HepG2 (cell line): ENCODE results near the gene MECR. TPM values are rescaled to one million over a fixed set of nuclear protein-coding genes. Genes with fewer than 3 reads are reported as not detected.
A peak's percentile ranks its signal among the peaks of the same experiment; 100 is the strongest.

Experiments
- ATAC-seq: fragments of 200-7000 bp; cut with Tn5 transposase; 3 replicates; pipeline ENCODE4 v1.9.1; 2020; ENCODE audit warnings: mild to moderate bottlenecking, moderate library complexity
- BruUV-seq: library from RNA; stranded (reverse); fragments of 400-500 nt; replicated peaks from 2 replicates; lab custom pipeline; 2021; lab: Mats Ljungman, UMichigan
- CTCF ChIA-PET: fragments of 300-600 bp; formaldehyde crosslinking; extraction: SDS; loops from one replicate; lab custom pipeline; 2021; ENCODE audit warnings: low total read pairs, inconsistent platforms, low intra/inter-chr PET ratio; lab: Yijun Ruan, JAX
- POLR2A ChIA-PET: fragments of 350-600 bp; sonication (Branson Sonifier 250); formaldehyde crosslinking; loops from one replicate; lab custom pipeline; 2020; ENCODE audit warnings: antibody characterized with exemption, inconsistent platforms; lab: Yijun Ruan, JAX
- DNase-seq: peaks from one replicate; pipeline ENCODE4 v3.0.0-alpha.2; 2015; ENCODE audit warnings: low spot score
- FAIRE-seq: peaks from 3 replicates; lab custom pipeline; 2011; peaks lifted over from hg19 to GRCh38; lab: Jason Lieb, UNC
- H2AFZ ChIP-seq: one replicate; pipeline ENCODE4 v1.6.1; 2011; ENCODE audit warnings: low read length, inconsistent platforms
- H3K27ac ChIP-seq: fragments of 300-600 bp; 3 replicates; pipeline ENCODE4 v1.8.0; 2011; ENCODE audit warnings: mixed run types, mild to moderate bottlenecking, mixed read lengths, low read length, inconsistent platforms; ENCODE audit not compliant: insufficient read depth; ENCODE audit errors: extremely low read length
- H3K27me3 ChIP-seq, 2 experiments: fragments of 200-600 bp in 1 of 2; 2 replicates in 1 of 2; 3 replicates in 1 of 2; pipeline versions ENCODE4 v1.6.0 to v1.8.0; 2011; ENCODE audit warnings: low read length in 2 of 2, mild to moderate bottlenecking in 2 of 2, moderate library complexity in 2 of 2, inconsistent platforms in 1 of 2; ENCODE audit not compliant: insufficient read depth in 2 of 2, control insufficient read depth in 1 of 2
- H3K36me3 ChIP-seq, 2 experiments: fragments of 200-600 bp in 1 of 2; replicated peaks in 1 of 2; 2 replicates in 1 of 2; 3 replicates in 1 of 2; pipeline versions ENCODE4 v1.5.1 to v1.8.0; 2011; ENCODE audit warnings: low read length in 2 of 2, inconsistent platforms in 1 of 2; ENCODE audit not compliant: insufficient read depth in 2 of 2, control insufficient read depth in 1 of 2
- H3K4me1 ChIP-seq: 2 replicates; pipeline ENCODE4 v1.5.1; 2012; ENCODE audit warnings: low read length, inconsistent platforms; ENCODE audit not compliant: insufficient read depth
- H3K4me2 ChIP-seq: 2 replicates; pipeline ENCODE4 v1.6.0; 2011; ENCODE audit warnings: low read depth, low read length, inconsistent platforms
- H3K4me3 ChIP-seq, 3 experiments: fragments of 200-600 bp in 1 of 3; sonication (generic), shearing (Covaris generic) in 1 of 3; replicated peaks in 1 of 3; 2 replicates each; pipeline ENCODE4 v1.5.1; 2011 to 2016; ENCODE audit warnings: low read length in 3 of 3, inconsistent platforms in 2 of 3, low read depth in 2 of 3, mild to moderate bottlenecking in 2 of 3, control low read depth in 1 of 3, mixed read lengths in 1 of 3; ENCODE audit not compliant: insufficient read depth in 1 of 3
- H3K79me2 ChIP-seq: one replicate; pipeline ENCODE4 v1.6.1; 2011; ENCODE audit warnings: low read length, inconsistent platforms; ENCODE audit not compliant: insufficient read depth
- H3K9ac ChIP-seq: 2 replicates; pipeline ENCODE4 v1.6.0; 2011; ENCODE audit warnings: mild to moderate bottlenecking, low read depth, low read length, inconsistent platforms; ENCODE audit not compliant: insufficient read depth
- H3K9me3 ChIP-seq: 2 replicates; pipeline ENCODE4 v1.5.1; 2012; ENCODE audit warnings: mild to moderate bottlenecking, low read length
- H4K20me1 ChIP-seq: 2 replicates; pipeline ENCODE4 v1.6.0; 2011; ENCODE audit warnings: inconsistent platforms, mild to moderate bottlenecking, low read length, moderate library complexity; ENCODE audit not compliant: insufficient read depth
- KLF9 ChIP-seq: IDR thresholded peaks from 2 replicates; pipeline ENCODE4 v1.6.1; 2016; ENCODE audit warnings: low read depth
- NR2F2 ChIP-seq: IDR thresholded peaks from 2 replicates; pipeline ENCODE4 v1.6.1; 2012; ENCODE audit warnings: low read depth, inconsistent platforms, borderline replicate concordance
- SYNCRIP ChIP-seq: fragments of 200-400 bp; formaldehyde crosslinking; IDR thresholded peaks from 2 replicates; pipeline ENCODE4 v1.6.1; 2018; ENCODE audit warnings: mild to moderate bottlenecking, low read depth, low read length; ENCODE audit not compliant: insufficient read depth
- ZEB1 ChIP-seq: IDR thresholded peaks from 2 replicates; pipeline ENCODE4 v1.6.1; 2012; ENCODE audit warnings: mild to moderate bottlenecking, low read depth, inconsistent platforms; ENCODE audit not compliant: insufficient replicate concordance
- ZNF138 ChIP-seq: sonication (generic); formaldehyde crosslinking; IDR thresholded peaks from 2 replicates; pipeline ENCODE4 v1.5.0; 2020; ENCODE audit warnings: mild to moderate bottlenecking, low read depth, missing genetic modification reagents
- ZNF510 ChIP-seq: sonication (generic); formaldehyde crosslinking; IDR thresholded peaks from 2 replicates; pipeline ENCODE4 v1.4.0; 2020; ENCODE audit warnings: low read depth, mild to moderate bottlenecking, missing genetic modification reagents
- ZNF678 ChIP-seq: sonication (generic); formaldehyde crosslinking; IDR thresholded peaks from 2 replicates; pipeline ENCODE4 v1.4.0; 2020; ENCODE audit warnings: mild to moderate bottlenecking, missing genetic modification reagents
- ZNF878 ChIP-seq: sonication (generic); formaldehyde crosslinking; IDR thresholded peaks from 2 replicates; pipeline ENCODE4 v1.8.1; 2023; ENCODE audit warnings: mild to moderate bottlenecking, missing genetic modification reagents, moderate library complexity
- WGBS: methylation state at CpG from one replicate; pipeline ENCODE4 v1.1.6; 2017; ENCODE audit warnings: low lambda C conversion rate; 5-methylcytosine and 5-hydroxymethylcytosine counted together
- in situ Hi-C: cut with HindIII; loops from 2 replicates; pipeline ENCODE4 v1.10.0; 2017; ENCODE audit warnings: low pct_unique_long_range_greater_than_20kb; ENCODE audit not compliant: extremely low pct_ligation_motif_present
- intact Hi-C: fragments of 100-400 bp; cut with micrococcal nuclease; formaldehyde crosslinking; loops from one replicate; pipeline ENCODE4 v1.10.0; 2022; ENCODE audit not compliant: unreplicated experiment
- polyA plus RNA-seq, 8 experiments: library from polyadenylated mRNA; depleted of rRNA in 3 of 8; stranded (reverse) in 7 of 8; unstranded in 1 of 8; fragments of >200 nt; fragmentation: Illumina TruSeq in 4 of 8; extraction: Trizol in 4 of 8; gene quantifications; 2 replicates each; pipeline versions ENCODE4 v1.2.1 to v1.2.3, GENCODE V29; 2011 to 2016; ENCODE audit warnings: low read depth in 4 of 8, missing spikeins in 1 of 8, mixed read lengths in 1 of 8; ENCODE audit not compliant: insufficient read depth in 1 of 8
- total RNA-seq, 5 experiments: library from RNA; depleted of rRNA; stranded (reverse); fragments of >200 nt; fragmentation: Illumina TruSeq; extraction: Trizol; gene quantifications; 2 replicates each; pipeline ENCODE4 v1.2.3, GENCODE V29; 2016; ENCODE audit warnings: low read depth in 1 of 5
- TF ChIP-seq, protein P1 (sequence below): sonication (generic); formaldehyde crosslinking; IDR thresholded peaks from 2 replicates; pipeline ENCODE4 v1.8.0; 2022; ENCODE audit warnings: missing genetic modification reagents, mild to moderate bottlenecking, borderline replicate concordance
- TF ChIP-seq, protein P2 (sequence below): sonication (generic); formaldehyde crosslinking; IDR thresholded peaks from 2 replicates; pipeline ENCODE4 v1.4.0; 2020; ENCODE audit warnings: low read depth, missing genetic modification reagents
- TF ChIP-seq, protein P3 (sequence below): sonication (generic); formaldehyde crosslinking; IDR thresholded peaks from 2 replicates; pipeline ENCODE4 v1.8.0; 2022; ENCODE audit warnings: missing genetic modification reagents, low read depth, mild to moderate bottlenecking, borderline replicate concordance
- TF ChIP-seq, protein P4 (sequence below): sonication (generic); formaldehyde crosslinking; IDR thresholded peaks from 2 replicates; pipeline ENCODE4 v1.4.0; 2020; ENCODE audit warnings: missing genetic modification reagents

MECR gene
- total and polyA plus RNA-seq, 2 of the 13 experiments (the other 11 are each of a cell fraction or from before 2014, with no cell fraction given) = 18.8 to 24.9 TPM

DNA sequence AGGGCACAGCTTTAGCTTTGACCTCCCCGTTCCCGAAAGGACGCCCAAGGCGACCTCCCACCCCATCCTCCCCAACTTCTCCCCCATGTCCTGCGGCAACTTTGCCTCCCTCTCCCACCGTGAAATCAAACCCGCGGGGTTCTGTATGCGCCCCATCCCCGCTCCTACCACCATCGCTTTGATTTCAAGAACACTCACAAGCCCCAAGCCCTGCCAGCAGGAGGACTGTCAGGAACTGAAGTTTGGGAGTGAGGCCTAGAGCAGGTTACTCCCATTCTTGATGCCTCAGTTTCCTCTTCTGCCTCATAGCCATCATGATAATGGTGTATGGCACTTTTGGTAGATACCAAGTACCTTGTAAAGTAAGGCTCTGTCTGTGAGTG lies 7.9 kb upstream of the MECR start (continued):
- TF ChIP-seq ZNF510 (CRISPR knock-in tag) = 0 out of 2 replicates have a peak, but pooled peaks have one; percentile 4
- 0 out of 2 replicates have a peak, but pooled peaks have one; percentile 64 for TF ChIP-seq ZNF878 (CRISPR knock-in tag)

DNA sequence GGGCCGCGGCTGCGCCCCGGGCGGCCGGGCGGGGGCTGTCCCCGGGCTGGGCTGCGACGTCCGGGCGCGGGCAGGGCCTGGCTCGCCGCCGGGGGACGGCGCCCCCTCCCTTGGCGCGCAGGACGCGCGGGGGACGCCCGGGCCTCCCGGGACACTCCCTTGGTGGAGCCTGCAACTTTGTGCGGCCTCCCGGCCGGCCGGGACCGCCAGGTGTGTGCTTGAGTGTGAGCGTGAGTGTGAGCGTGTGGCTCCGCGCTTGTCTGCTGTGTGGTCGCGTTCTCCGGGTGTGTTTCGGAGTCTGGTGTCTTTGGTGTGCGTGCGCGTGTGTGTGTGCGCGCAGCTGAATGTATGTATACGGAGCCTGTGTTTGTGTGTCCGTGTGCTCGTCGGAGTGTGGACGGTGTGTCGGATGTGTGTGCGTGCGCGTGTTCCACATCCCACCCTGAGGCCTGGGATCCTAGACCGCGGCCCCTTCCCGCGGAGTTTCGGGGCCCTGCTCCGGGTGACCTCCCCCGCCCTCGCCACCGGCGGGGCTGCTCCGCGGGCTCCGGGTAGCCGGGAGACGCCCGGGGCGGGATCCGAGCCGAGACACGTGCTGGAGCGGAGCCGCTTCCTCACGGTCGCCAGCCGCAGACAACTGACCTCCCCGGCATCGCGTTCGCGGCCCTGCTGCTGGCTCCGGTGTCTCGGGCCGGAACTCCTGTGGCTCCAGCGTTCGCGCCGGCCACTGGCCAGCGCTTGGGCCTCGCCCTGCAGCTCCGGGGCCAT lies 7.3 kb upstream of the MECR start:
- Histone ChIP-seq H3K79me2 (peaks cover 26% of the 10 kb centered on the region), H3K4me1 (peaks cover 28% of the 10 kb centered on the region), H3K27ac (peak overlapping the region; percentile 59), H3K4me2 (peak overlapping the region; percentile 98), H2AFZ (no peak overlapping the region), H3K9me3 (no peaks in the 10 kb centered on the region), H3K9ac (peak overlapping the region; percentile 77), H4K20me1 (peaks cover 10% of the 10 kb centered on the region; the same call in 1 of the 2 replicates), H3K4me3 (peak overlapping the region; percentile 69 to 99 (median 88)), H3K36me3 (no peaks in the 10 kb centered on the region), H3K27me3 (peaks cover 0 to 14% of the 10 kb centered on the region in 2 experiments; a peak in 1 of 5 replicates)
- intact Hi-C loops (loop anchor here (10.0 kb wide), 2 partner anchors 107 to 1467 kb away; no protein-coding TSS in a partner anchor), in situ Hi-C loops (loop anchor here (10.0 kb wide), 3 partner anchors 217 to 867 kb away; no protein-coding TSS in a partner anchor)
- ATAC-seq = peak; percentile 54
- 0% methylated on average over 11 of the region's 93 CpGs for WGBS
- CTCF ChIA-PET = no interaction called here
- peak; percentile 34 for DNase-seq
- BruUV-seq = no TSS peak
- POLR2A ChIA-PET = no interaction called here
- no peak for FAIRE-seq
- TF ChIP-seq ZNF678 = no peak
- TF ChIP-seq NR2F2 = no peak
- TF ChIP-seq, protein P1, sequence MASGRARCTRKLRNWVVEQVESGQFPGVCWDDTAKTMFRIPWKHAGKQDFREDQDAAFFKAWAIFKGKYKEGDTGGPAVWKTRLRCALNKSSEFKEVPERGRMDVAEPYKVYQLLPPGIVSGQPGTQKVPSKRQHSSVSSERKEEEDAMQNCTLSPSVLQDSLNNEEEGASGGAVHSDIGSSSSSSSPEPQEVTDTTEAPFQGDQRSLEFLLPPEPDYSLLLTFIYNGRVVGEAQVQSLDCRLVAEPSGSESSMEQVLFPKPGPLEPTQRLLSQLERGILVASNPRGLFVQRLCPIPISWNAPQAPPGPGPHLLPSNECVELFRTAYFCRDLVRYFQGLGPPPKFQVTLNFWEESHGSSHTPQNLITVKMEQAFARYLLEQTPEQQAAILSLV (CRISPR knock-in tag) = 0 out of 2 replicates have a peak, but pooled peaks have one; percentile 33
- TF ChIP-seq, protein P2, sequence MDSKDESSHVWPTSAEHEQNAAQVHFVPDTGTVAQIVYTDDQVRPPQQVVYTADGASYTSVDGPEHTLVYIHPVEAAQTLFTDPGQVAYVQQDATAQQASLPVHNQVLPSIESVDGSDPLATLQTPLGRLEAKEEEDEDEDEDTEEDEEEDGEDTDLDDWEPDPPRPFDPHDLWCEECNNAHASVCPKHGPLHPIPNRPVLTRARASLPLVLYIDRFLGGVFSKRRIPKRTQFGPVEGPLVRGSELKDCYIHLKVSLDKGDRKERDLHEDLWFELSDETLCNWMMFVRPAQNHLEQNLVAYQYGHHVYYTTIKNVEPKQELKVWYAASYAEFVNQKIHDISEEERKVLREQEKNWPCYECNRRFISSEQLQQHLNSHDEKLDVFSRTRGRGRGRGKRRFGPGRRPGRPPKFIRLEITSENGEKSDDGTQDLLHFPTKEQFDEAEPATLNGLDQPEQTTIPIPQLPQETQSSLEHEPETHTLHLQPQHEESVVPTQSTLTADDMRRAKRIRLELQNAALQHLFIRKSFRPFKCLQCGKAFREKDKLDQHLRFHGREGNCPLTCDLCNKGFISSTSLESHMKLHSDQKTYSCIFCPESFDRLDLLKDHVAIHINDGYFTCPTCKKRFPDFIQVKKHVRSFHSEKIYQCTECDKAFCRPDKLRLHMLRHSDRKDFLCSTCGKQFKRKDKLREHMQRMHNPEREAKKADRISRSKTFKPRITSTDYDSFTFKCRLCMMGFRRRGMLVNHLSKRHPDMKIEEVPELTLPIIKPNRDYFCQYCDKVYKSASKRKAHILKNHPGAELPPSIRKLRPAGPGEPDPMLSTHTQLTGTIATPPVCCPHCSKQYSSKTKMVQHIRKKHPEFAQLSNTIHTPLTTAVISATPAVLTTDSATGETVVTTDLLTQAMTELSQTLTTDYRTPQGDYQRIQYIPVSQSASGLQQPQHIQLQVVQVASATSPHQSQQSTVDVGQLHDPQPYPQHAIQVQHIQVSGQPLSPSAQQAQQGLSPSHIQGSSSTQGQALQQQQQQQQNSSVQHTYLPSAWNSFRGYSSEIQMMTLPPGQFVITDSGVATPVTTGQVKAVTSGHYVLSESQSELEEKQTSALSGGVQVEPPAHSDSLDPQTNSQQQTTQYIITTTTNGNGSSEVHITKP (CRISPR knock-in tag) = no peak
- no peak for TF ChIP-seq ZEB1
- no peak for TF ChIP-seq ZNF138 (CRISPR knock-in tag)
- no peak for TF ChIP-seq SYNCRIP
- TF ChIP-seq, protein P3, sequence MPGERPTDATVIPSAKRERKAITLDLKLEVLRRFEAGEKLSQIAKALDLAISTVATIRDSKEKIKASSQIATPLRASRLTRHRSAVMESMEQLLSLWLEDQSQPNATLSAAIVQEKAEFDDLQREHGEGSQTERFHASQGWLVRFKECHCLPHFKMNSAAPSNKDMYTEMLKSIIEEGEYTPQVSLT = no peak
- TF ChIP-seq, protein P4, sequence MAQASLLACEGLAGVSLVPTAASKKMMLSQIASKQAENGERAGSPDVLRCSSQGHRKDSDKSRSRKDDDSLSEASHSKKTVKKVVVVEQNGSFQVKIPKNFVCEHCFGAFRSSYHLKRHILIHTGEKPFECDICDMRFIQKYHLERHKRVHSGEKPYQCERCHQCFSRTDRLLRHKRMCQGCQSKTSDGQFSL (CRISPR knock-in tag) = no peak
- no peak for TF ChIP-seq KLF9 (CRISPR knock-in tag)
